Stimulated activated CD8-positive, alpha-beta memory T cell treated with anti-CD3 and anti-CD28 coated beads, Interleukin-7, amount 100 ng/mL, for 4 hours (primary cell): Measurements from ENCODE around the gene IER3.
"Not testable (repeated sequence)": the region's sequence is repeated elsewhere in the genome, so short reads cannot be mapped to it uniquely, and the experiment has no call there.

Experiments
- DNase-seq, 2 donors: peaks; one replicate each; pipeline ENCODE4 v3.0.0-alpha.2; 2020; ENCODE audit warnings: low read depth in 2 of 2

The IER3 gene

GRCh38 chr6:30723843-30724741 lies 20.3 kb downstream of the IER3 start:
- not testable (repeated sequence) for DNase-seq

GRCh38 chr6:30723159-30723842 lies 21.0 kb downstream of the IER3 start:
- not testable (repeated sequence) for DNase-seq

GRCh38 chr6:30722280-30723112 lies 21.9 kb downstream of the IER3 start:
- DNase-seq: peak; percentile 66 to 79

- DNase-seq: not testable (repeated sequence)
These were observed 22.4 kb downstream of the IER3 start for GRCh38 chr6:30722025-30722279.

GRCh38 chr6:30721198-30722024 lies 22.9 kb downstream of the IER3 start:
- DNase-seq: peak; percentile 90 to 97

- peak in 1 of 2 donors; percentile 58 for DNase-seq
These were observed 23.6 kb downstream of the IER3 start for GRCh38 chr6:30720738-30721197.

GRCh38 chr6:30719791-30720737 lies 24.3 kb downstream of the IER3 start, which contains the start of gene TUBB:
TUBB (plus strand) TSS chr6:30720352; CDS start chr6:30720507, 155 bp downstream.
- DNase-seq: peak; percentile 85 to 94

GRCh38 chr6:30719356-30719755 lies 25.0 kb downstream of the IER3 start:
- no peak for DNase-seq

GRCh38 chr6:30717845-30718720 lies 26.3 kb downstream of the IER3 start:
- not testable (repeated sequence) for DNase-seq

GRCh38 chr6:30717129-30717844 lies 27.1 kb downstream of the IER3 start, which contains the start of gene MDC1:
MDC1 (minus strand) TSS chr6:30717281; CDS start chr6:30715175, 2,106 bp downstream.
- DNase-seq: peak; percentile 99 to 100

- DNase-seq: no peak
These were observed 27.5 kb downstream of the IER3 start for GRCh38 chr6:30716879-30717128.

- no peak for DNase-seq
These were observed 30.1 kb downstream of the IER3 start for GRCh38 chr6:30714263-30714662.

GRCh38 chr6:30712441-30712945 lies 31.9 kb downstream of the IER3 start:
- DNase-seq: no peak

- no peak for DNase-seq
These were observed 32.5 kb downstream of the IER3 start for GRCh38 chr6:30711758-30712380.

GRCh38 chr6:30709101-30709868 lies 35.1 kb downstream of the IER3 start:
- DNase-seq: no peak

- DNase-seq: no peak
These were observed 37.0 kb downstream of the IER3 start for GRCh38 chr6:30707281-30707850.

GRCh38 chr6:30705620-30706019 lies 38.7 kb downstream of the IER3 start:
- no peak for DNase-seq
